OCI-LY1 (cell line): ENCODE data around the gene NCAPD3.

Experiments used
- H2AFZ ChIP-seq: fragments of 200-600 bp; sonication (generic), shearing (Covaris generic); 2 replicates; pipeline ENCODE4 v1.6.0; 2014; ENCODE audit warnings: antibody characterized with exemption, mild to moderate bottlenecking, low read length
- H3F3A ChIP-seq: fragments of 200-600 bp; sonication (generic), shearing (Covaris generic); 2 replicates; pipeline ENCODE4 v1.6.0; 2014; ENCODE audit warnings: mild to moderate bottlenecking, antibody characterized with exemption, low read length, moderate library complexity; ENCODE audit not compliant: insufficient read depth
- H3K27ac ChIP-seq: fragments of 200-600 bp; sonication (generic); 2 replicates; pipeline ENCODE4 v1.5.1; 2014; ENCODE audit warnings: low read length, mixed run types, mild to moderate bottlenecking, low read depth; ENCODE audit not compliant: poor library complexity, severe bottlenecking
- H3K27me3 ChIP-seq: fragments of 200-600 bp; sonication (generic); 2 replicates; pipeline ENCODE4 v1.6.0; 2014; ENCODE audit warnings: antibody characterized with exemption, mild to moderate bottlenecking, low read length, moderate library complexity; ENCODE audit not compliant: insufficient read depth
- H3K36me3 ChIP-seq: fragments of 200-600 bp; sonication (generic); 2 replicates; pipeline ENCODE4 v1.6.1; 2014; ENCODE audit warnings: mild to moderate bottlenecking, antibody characterized with exemption, low read length, moderate library complexity, mixed read lengths; ENCODE audit not compliant: insufficient read depth
- H3K4me1 ChIP-seq: fragments of 200-600 bp; sonication (generic); 2 replicates; pipeline ENCODE4 v1.5.1; 2014; ENCODE audit warnings: mild to moderate bottlenecking, low read length, moderate library complexity; ENCODE audit not compliant: insufficient read depth, severe bottlenecking
- H3K4me2 ChIP-seq: fragments of 200-600 bp; sonication (generic), shearing (Covaris generic); 2 replicates; pipeline ENCODE4 v1.6.1; 2014; ENCODE audit warnings: low read length
- H3K4me3 ChIP-seq: fragments of 200-600 bp; sonication (generic); 2 replicates; pipeline ENCODE4 v1.5.1; 2014; ENCODE audit warnings: low read length, low read depth, mild to moderate bottlenecking, mixed read lengths; ENCODE audit not compliant: poor library complexity, severe bottlenecking
- H3K79me2 ChIP-seq: fragments of 200-600 bp; shearing (Covaris generic); 2 replicates; pipeline ENCODE4 v1.6.1; 2016; ENCODE audit warnings: mixed run types, low read length, mixed read lengths; ENCODE audit not compliant: insufficient read depth
- H3K9ac ChIP-seq: fragments of 200-600 bp; sonication (generic), shearing (Covaris generic); 2 replicates; pipeline ENCODE4 v1.6.1; 2014; ENCODE audit warnings: mild to moderate bottlenecking, low read length, mixed read lengths
- H3K9me2 ChIP-seq: fragments of 200-600 bp; sonication (generic), shearing (Covaris generic); 2 replicates; pipeline ENCODE4 v1.6.1; 2014; ENCODE audit warnings: low read depth, mild to moderate bottlenecking, low read length, mixed read lengths
- H3K9me3 ChIP-seq: fragments of 200-600 bp; shearing (Covaris generic); 2 replicates; pipeline ENCODE4 v1.6.1; 2014; ENCODE audit warnings: low read length, mixed read lengths
- H4K20me1 ChIP-seq: fragments of 200-600 bp; sonication (generic), shearing (Covaris generic); 2 replicates; pipeline ENCODE4 v1.6.0; 2016; ENCODE audit warnings: mild to moderate bottlenecking, low read length; ENCODE audit not compliant: insufficient read depth
- CTCF ChIP-seq: fragments of 200-600 bp; sonication (generic), shearing (Covaris generic); IDR thresholded peaks from 2 replicates; pipeline ENCODE4 v1.5.1; 2017; ENCODE audit warnings: mild to moderate bottlenecking, antibody characterized with exemption, low read length, moderate library complexity, mixed read lengths
- EZH2 ChIP-seq: fragments of 200-600 bp; sonication (generic), shearing (Covaris generic); IDR thresholded peaks from 2 replicates; pipeline ENCODE4 v1.8.0; 2017; ENCODE audit warnings: borderline replicate concordance, mixed run types, mild to moderate bottlenecking, antibody characterized with exemption, low read length, moderate library complexity, mixed read lengths

Gene NCAPD3

GRCh38 chr11:134134167-134134566, 89.6 kb downstream of the NCAPD3 start:
- no peaks in the 10 kb centered on the region for H3K79me2 ChIP-seq
- no peak overlapping the region for H3K4me2 ChIP-seq
- no peaks in the 10 kb centered on the region for H3F3A ChIP-seq
- no peaks in the 10 kb centered on the region for H3K9me3 ChIP-seq
- no peaks in the 10 kb centered on the region for H3K4me1 ChIP-seq
- H3K9ac ChIP-seq = no peak overlapping the region
- no peaks in the 10 kb centered on the region for H3K27me3 ChIP-seq
- no peak overlapping the region for H3K27ac ChIP-seq
- no peaks in the 10 kb centered on the region for H3K36me3 ChIP-seq
- H3K4me3 ChIP-seq = no peak overlapping the region
- H3K9me2 ChIP-seq = no peaks in the 10 kb centered on the region
- no peaks in the 10 kb centered on the region for H4K20me1 ChIP-seq
- TF ChIP-seq CTCF = no peak
- no peak for TF ChIP-seq EZH2
- H2AFZ ChIP-seq = no peak overlapping the region

GRCh38 chr11:134132808-134133207, 91.0 kb downstream of the NCAPD3 start:
- TF ChIP-seq EZH2 (no peak), CTCF (no peak)
- H3K9me3 ChIP-seq = no peaks in the 10 kb centered on the region

GRCh38 chr11:134131628-134132244, 92.0 kb downstream of the NCAPD3 start:
- Histone ChIP-seq H3K36me3 (no peaks in the 10 kb centered on the region), H3F3A (no peaks in the 10 kb centered on the region), H4K20me1 (no peaks in the 10 kb centered on the region), H3K4me1 (no peaks in the 10 kb centered on the region), H3K4me2 (no peak overlapping the region), H2AFZ (no peak overlapping the region), H3K4me3 (no peak overlapping the region), H3K27ac (no peak overlapping the region), H3K9me2 (no peaks in the 10 kb centered on the region), H3K9me3 (no peaks in the 10 kb centered on the region), H3K79me2 (no peaks in the 10 kb centered on the region), H3K27me3 (no peaks in the 10 kb centered on the region), H3K9ac (no peak overlapping the region)
- TF ChIP-seq EZH2 (no peak), CTCF (no peak)

More at GRCh38 chr11:134132808-134133207, 91.0 kb downstream of the NCAPD3 start:
- H3K9me2 ChIP-seq = no peaks in the 10 kb centered on the region
- H3K27me3 ChIP-seq = no peaks in the 10 kb centered on the region
- no peak overlapping the region for H2AFZ ChIP-seq
- no peak overlapping the region for H3K9ac ChIP-seq
- H3K4me2 ChIP-seq = no peak overlapping the region
- H3F3A ChIP-seq = no peaks in the 10 kb centered on the region
- H3K4me3 ChIP-seq = no peak overlapping the region
- H3K4me1 ChIP-seq = no peaks in the 10 kb centered on the region
- H3K36me3 ChIP-seq = no peaks in the 10 kb centered on the region
- H4K20me1 ChIP-seq = no peaks in the 10 kb centered on the region
- H3K79me2 ChIP-seq = no peaks in the 10 kb centered on the region
- H3K27ac ChIP-seq = no peak overlapping the region
